ENCODE data around the gene USP12.
"Not testable (repeated sequence)": the region's sequence is repeated elsewhere in the genome, so short reads cannot be mapped to it uniquely, and the experiment has no call there.

USP12 gene

DNA sequence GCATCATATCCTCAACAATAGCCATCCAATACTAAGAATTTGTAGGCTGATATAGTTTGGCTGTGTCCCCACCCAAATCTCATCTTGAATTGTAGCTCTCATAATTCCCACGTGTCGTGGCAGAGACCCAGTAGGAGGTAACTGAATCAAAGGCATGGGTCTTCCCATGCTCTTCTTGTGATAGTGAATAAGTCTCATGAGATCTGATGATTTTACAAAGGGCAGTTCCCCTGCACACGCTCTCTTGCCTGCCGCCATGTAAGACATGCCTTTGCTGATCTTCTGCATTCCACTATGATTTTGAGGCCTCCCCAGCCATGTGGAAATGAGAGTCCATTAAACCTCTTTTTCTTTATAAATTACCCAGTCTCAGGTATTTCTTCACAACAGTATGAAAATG, 48.2 kb downstream of the USP12 start:
- DNase-seq (ENCODE audit: low read depth in 2 of 2) = not testable (repeated sequence)

DNA sequence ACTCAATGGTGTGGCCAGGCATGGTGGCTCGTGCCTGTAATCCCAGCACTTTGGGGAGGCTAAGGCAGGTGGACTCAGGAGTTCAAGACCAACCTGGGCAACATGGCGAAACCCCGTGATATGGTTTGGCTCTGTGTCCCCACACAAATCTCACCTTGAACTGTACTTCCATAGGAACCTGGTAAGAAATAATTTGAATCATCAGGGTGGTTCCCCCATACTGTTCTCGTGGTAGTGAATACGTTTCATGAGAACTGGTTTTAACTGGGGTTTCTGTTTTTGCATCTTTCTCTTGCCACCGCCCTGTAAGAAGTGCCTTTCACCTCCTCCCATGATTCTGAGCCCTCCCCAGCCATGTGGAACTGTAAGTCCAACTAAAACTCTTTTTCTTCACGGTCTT, 49.6 kb downstream of the USP12 start:
- no peak for DNase-seq (ENCODE audit: low read depth in 2 of 2)

DNA sequence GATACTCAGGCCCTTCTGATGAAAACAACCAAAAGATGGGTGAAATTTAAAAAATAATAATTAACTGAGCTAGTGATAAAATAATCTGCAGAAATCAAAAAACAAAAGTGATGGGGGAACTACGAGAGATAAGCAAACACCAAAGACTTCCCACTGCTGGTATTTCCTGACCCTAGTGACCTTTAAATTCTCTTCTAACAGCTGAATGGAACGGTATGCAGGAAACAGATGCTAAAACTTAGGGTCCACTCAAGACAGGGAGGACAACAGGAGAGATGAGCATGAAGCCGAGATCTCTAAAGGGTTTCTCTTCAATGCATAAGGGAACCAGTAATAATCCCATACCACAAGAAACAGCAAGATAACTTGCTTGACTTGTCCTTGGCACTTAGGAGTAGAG, 50.8 kb downstream of the USP12 start:
- DNase-seq (ENCODE audit: low read depth in 2 of 2) = no peak

DNA sequence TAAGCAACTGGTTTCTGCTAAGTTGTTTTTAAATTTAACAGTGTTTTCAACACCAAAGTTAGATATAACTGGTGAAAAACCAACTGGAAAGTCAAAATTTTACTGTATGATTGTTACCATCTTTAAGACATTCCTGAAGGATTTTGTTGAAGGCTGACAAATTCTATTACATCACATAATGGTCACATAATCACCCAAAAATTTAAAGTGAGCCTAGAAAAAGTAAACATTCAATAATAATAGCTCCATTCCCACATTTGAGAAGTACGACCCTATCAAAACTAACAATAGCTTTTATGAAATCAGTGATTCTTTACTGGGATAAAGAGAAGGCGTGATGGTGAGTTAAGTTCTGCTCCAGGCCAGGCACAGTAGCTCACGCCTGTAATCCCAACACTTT, 51.6 kb downstream of the USP12 start:
- DNase-seq (ENCODE audit: low read depth in 2 of 2) = no peak

DNA sequence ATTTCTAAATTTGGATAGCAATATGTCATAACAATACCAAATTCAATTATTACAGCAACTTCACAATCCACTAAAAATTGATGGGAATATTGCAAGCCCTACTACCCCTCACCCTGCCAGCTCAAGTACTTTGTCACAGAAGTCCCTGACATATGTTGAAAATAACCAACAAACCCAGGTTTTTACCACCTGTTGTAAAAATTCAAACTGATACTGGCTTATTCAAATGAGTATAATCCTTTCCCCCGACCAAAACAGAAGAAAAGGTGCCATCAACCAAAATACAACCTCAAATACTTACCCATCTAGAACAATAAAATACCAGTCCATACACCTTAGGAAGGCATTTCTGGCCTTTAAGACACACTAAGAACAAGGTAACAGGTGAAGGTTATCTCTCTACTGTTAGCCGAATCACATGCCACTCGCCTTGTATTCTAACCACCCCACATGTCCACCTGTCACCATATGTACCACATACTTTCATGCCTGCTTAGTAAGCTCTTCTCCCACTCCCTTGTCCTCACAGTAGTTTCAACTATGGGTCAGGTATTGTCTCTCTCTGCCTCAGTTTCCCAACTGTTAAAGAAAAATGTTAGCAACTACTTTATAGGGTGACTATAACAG, 53.1 kb downstream of the USP12 start:
- DNase-seq (ENCODE audit: low read depth in 2 of 2) = no peak

DNA sequence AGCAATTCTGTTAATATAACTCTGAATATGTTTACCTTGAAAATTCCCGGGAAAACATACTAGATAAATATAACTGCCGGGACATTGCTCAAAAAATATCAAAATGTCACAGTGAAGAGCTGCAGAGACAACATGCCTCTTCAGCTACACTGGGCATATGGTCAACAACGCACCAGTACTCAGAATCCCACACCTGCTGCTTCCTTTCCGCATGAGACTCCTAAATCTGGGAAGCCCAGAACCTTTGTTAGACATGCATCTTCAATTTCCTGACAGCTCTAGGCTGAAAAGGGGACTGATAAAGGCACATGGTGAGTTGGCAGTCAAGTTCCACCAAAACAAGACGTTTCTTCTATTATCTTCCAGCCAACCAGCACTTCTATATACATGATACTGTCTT, 53.7 kb downstream of the USP12 start:
- DNase-seq (ENCODE audit: low read depth in 2 of 2) = no peak

DNA sequence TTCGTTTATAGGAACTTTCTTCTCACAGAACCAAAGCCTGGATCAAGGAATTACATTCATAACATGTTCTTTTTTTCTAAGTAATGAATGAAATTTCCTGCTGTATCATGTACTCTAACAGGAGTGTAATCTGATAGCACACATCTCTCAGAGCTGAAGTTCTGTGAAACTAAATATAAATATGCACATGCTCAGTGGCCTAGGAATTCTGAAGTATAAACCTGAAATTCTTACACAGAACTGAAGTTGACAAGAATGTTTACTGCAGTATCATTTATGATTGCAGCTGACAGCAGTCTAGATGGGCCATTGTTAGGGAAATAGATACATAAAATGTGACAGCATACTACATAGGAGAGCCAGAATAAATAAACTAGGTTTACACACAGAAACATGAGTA, 54.5 kb downstream of the USP12 start:
- no peak for DNase-seq (ENCODE audit: low read depth in 2 of 2)

DNA sequence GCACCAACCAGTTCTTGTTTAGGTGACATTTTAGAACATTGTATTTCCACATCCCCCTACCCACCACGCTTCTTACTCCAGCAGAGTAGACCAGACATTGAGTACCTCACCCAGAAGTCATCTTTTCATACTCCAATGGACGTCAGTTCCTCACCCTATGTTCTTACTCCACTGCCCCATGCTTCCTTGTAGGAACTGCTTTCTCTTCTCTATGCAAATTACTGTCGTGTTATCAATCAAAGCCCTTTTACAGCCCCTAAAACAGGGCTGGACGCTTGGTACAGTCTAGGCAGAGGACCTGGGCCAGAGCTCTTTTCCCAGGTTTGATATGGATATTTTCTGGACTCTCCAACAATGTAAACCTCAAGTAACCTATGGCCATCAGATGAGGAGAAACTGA, 58.2 kb downstream of the USP12 start:
- DNase-seq (ENCODE audit: low read depth in 2 of 2) = no peak

DNA sequence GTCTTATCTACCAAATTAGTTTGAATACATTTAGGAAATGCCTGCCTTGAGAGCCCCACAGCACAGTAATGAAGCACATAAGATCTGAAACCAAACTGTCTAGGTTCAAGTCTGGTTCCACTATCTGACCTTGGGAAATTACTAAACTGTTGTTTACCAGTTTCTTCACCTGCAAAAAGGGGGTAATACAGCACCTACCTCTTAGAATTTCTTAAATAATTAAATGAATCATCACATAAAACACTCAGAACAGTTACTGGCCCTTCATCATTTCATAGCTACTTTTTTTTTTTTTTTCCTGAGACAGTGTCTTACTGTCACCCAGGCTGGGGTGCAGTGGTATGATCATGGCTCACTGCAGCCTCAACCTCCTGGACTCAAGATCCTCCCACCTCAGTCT, 59.6 kb downstream of the USP12 start:
- no peak for DNase-seq (ENCODE audit: low read depth in 2 of 2)

DNA sequence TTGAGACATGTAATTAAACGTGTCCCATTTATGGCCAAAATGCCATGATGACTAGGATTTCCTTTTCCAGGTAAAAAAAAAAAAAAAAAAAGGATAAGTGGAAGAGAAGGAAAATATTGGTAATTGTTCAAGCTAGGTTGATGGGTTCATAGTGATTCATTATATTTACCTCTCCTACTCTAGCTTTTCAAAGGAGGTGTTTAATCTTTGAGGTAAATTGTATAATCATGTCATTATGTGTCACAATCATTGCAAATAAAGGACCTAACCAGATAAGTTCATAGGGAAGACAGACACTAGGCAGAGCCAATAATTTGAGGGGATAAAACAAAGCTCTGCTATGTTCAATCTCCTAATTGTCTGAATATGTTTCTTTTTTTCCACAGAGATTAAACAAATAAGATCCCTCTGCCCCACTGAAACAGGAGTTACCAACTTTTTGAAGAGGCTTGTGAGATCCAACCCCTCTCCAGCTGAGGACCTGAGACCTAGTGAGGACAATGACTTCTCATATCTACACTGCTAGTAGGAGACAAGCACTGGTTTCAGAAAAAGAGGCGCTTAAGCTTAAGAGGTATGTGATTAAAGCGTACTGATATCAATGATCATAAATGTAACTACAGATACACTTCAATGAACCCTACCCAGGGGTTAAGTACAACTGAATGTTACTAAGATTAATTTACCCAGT, 61.4 kb downstream of the USP12 start:
- no peak for DNase-seq (ENCODE audit: low read depth in 2 of 2)

DNA sequence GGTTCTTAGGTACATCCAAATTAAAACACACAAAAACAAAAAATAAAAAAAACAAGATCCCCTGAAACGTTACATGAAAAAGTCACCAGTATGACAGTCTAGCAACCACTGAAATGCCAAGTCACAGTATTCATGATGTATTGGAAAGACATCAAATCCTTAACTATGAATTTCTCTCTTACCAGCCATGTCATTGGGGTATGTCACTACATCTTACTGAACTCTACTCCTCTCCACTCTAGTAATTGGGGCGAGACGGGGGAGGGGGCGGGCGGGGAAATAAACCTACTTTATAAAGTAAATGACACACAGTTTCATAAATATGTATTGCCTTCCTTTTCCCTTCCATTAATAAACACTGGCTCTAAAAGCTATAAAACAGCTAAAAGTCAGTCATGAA, 65.5 kb downstream of the USP12 start:
- no peak for DNase-seq (ENCODE audit: low read depth in 2 of 2)

DNA sequence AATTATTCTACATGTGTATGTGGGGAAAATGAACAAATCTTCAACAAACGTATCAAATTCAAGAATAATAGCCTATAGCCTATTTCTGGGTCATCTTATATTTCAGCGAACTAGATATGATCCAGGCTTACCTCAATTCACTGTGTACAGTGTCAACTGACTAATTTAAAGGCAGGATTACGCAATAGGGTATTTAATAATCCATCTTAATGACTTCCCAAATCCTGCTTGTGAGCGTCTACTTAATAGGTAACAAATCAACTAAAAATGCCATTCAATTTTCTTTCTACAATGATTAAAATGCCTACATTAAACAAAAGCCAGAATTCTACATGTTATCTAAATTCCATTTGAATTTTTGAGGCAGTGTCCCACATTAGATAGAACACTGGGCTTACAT, 67.0 kb downstream of the USP12 start:
- no peak for DNase-seq (ENCODE audit: low read depth in 2 of 2)

DNA sequence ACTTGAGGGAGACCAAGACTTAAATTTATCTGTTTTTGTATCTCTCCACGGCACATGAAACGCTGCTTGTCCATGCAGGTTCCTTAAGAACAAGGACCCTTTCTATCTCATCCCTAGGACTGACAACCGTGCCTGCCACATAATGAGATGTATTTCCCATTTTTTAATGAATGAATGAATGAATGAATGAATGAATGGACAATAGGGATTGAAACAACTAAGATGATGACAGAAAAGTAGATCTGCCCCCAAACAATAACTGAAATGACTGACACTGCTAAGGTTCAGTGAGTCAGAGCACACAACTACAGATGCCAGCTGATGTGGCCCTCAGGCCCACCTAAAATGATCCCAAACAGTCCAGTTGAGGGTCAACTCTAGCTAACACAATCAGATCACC, 69.8 kb downstream of the USP12 start:
- DNase-seq (ENCODE audit: low read depth in 2 of 2) = no peak

DNA sequence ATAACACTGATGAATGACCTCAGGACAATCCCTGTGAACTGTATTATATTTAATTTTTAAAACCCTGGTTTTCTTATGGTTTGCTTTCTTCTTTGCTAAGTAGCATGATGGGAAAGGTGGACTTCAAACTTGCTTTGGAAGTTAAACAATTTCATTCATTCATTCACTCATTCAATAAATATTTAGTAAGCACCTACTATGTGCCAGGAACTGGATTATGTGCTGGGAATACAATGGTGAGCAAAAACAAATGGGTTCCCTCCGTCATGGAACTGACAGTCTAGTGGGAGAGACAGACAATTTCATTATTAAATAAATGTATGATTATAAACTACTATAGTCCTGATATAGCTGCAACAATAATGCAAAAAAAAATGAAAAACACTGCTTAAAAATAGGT, 70.3 kb downstream of the USP12 start:
- no peak for DNase-seq (ENCODE audit: low read depth in 2 of 2)

DNA sequence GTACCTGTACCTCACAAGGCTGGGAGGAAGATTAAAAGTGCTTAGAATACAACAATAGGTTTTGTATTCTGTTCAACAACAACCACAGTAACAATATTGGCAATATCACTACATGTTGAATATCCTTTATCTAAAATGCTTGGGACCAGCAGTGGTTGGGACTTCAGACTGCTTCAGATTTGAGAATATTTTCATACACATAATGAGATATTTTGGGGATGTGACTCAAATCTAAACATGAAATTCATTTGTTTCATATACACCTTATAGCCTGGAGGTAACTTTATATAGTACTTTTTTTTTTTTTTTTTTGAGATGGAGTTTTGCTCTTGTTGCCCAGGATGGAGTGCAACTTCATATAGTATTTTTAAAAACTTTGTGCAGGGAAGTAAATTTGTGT, 73.9 kb downstream of the USP12 start:
- DNase-seq (ENCODE audit: low read depth in 2 of 2) = no peak

DNA sequence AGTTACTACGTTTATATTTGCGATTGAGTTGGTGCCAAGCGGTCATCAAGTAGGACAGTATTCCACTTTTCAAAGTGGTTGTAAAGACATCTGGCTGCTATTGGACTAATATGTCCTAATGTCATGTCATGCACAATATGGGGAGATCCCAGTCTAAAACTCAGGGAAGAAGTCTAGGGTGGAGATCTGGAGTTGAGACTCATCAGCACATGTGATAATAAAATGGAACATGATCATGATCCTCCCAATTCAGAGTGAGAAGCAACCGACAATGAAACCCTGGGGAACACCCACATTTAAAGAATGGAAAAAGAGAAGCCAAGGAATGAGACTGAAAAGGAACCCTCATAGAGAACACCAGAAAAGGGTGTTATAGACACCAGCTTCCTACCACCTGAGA, 80.2 kb downstream of the USP12 start:
- no peak for DNase-seq (ENCODE audit: low read depth in 2 of 2)

DNA sequence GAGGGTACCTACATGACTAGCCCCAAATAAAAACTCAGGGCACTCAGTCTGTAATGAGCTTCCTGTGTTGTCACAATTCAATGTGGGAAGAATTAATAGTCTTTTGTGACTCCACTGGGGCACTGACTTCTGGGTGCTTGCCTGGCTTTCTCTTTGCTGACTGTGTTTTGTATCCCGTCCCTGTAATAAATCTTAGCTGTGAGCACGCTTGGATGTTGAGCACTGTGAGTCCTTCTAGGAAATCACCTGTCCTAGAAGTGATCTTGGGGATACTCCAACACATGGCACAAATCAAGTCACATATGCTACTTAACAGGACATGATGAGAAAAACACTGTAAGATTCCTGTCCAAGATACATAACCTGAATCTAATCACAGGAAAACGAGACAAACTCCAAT, 83.0 kb downstream of the USP12 start:
- no peak for DNase-seq (ENCODE audit: low read depth in 2 of 2)

DNA sequence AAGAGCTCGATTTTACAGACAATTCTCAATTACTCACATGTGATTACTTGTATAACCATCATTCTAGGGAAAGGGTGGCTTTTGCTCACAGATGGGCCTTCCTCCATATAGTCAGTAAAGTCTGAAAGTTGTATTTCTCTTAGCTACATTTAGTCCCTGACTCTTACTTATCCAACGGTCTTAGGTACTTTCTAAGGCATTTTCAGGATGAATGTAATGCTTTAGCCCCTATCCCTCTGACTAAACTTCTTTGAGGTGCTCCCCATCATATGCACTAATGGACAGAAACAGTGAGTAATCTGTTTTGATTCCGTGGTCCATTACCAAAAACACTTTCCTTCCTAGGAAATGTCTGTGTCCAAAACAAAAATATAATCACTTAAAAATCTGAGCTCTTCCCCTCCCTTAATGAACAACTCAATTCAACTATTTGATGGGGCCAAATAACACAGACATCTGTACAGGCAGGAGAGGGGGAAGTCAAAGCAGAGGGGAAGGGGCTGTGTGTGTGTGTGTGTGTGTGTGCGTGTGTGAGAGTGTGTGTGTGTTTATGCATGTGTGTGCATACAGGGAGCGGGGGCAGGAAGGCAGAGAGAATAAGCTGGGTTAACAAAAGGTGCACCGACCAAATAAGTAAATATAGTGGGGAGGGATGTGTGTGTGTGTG, 84.9 kb downstream of the USP12 start:
- no peak for DNase-seq (ENCODE audit: low read depth in 2 of 2)

DNA sequence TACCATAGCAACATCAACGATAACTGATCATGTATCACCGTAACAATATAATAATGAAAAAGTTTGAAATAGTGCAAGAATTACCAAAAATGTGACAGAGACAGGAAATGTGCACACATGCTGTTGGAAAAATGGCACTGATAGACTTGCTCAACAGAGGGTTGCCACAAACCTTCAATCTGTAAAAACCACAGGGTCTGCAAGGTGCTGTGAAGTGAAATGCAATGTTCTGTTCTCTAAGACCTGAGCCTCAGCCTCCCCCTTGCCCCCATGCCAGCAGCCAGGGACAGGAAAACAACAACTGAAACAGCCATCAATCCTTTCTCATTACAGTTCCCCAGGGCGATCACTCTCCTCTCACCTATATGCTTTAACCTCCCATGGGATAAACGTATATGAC, 88.4 kb downstream of the USP12 start:
- DNase-seq (ENCODE audit: low read depth in 2 of 2) = no peak

DNA sequence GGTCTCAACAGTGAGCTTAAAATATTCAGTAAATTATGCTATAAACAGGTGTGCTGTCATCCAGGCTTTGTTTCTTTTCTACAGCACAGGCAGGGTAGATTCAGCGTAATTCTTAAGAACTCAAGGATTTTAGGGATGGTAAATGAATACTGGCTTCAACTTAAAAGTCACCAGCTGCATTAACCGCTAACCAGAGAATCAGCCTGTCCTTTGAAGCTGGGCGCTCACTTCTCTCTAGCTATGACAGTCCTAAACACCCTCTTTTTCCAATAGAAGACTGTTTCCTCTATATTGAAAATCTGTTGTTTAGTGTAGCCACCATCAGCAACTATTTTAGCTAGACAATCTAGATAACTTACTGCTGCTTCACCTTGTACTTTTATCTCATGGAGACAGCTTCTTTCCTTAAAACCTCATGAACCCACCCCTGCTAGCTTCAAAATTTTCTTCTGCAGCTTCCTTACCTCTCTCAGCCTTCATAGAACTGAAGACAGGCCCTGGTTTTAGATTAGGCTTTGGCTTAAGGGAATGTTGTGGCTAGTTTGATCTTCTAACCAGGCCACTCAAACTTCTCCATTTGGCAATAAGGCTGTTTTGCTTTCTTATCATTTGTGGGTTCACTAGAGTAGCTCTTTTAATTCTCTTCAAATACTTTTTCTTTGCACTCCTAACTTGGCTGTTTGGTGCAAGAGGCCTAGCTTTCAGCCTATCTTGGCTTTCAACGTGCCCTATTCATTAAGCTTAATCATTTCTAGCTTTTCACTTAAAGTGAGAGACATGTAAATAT, 89.5 kb downstream of the USP12 start:
- no peak for DNase-seq (ENCODE audit: low read depth in 2 of 2)

DNA sequence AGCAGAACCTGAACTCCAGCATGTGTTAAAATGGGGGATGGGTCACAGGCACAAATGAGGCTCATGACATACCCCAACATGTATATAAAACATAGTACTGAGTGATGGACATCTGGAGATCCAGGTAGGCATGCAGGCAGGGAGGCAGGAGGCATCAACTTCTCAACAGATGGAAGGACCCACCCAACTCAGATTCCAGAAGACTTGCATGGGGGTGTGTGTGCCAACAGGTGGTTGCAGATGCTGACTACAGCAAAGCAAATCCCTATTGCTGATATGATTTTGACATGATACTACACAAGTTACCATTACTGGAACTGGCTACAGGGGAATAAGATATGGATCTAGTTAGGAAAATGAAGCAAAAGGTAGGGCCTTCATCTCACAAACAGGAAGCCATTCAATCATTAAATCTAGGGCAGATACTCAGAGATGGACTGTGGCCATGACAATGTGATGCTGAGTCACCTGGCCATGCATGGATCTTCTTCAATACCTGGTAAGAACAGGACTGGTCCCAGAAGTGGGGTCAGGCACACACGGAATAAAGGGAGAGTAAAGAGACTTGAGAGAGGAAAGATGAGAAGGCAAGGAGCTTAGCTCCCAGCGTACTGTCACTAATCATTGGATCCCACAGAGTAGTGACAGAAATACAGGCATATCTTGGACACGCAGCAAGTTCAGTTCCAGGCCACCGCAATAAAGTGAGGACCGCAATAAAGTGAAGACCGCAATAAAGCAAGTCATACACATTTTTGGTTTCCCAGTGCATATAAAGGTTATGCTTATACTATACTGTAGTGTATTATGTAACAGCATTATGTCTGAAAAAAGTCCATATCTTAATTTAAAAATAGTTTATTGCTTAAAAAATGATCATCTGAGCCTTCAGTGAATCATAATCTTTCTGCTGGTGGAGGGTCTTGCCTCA, 91.3 kb downstream of the USP12 start:
- DNase-seq (ENCODE audit: low read depth in 2 of 2) = no peak
